SJSA1 (cell line): Measurements from ENCODE around the gene CAPZA1. TPM values are rescaled to one million over a fixed set of nuclear protein-coding genes. Genes with fewer than 3 reads are reported as not detected.
"Not testable (repeated sequence)": the region's sequence is repeated elsewhere in the genome, so short reads cannot be mapped to it uniquely, and the experiment has no call there.

ENCODE experiments used
- DNase-seq, 2 experiments: peaks; one replicate each; pipeline ENCODE4 v3.0.0-alpha.2; 2015 to 2020; ENCODE audit warnings: low spot score in 2 of 2, low read depth in 1 of 2
- H3K27ac ChIP-seq: fragments of 250-450 bp; sonication (Bioruptor Pico); 2 replicates; pipeline ENCODE4 v1.5.1; 2020; ENCODE audit warnings: mild to moderate bottlenecking, moderate library complexity
- H3K27me3 ChIP-seq: fragments of 250-450 bp; sonication (Bioruptor Pico); replicated peaks from 2 replicates; pipeline ENCODE4 v1.5.1; 2020; ENCODE audit warnings: mild to moderate bottlenecking, moderate library complexity
- H3K36me3 ChIP-seq: fragments of 250-450 bp; sonication (Bioruptor Pico); 2 replicates; pipeline ENCODE4 v1.5.1; 2020; ENCODE audit warnings: mild to moderate bottlenecking
- H3K4me1 ChIP-seq: fragments of 250-450 bp; sonication (Bioruptor Pico); replicated peaks from 2 replicates; pipeline ENCODE4 v1.6.1; 2021; ENCODE audit warnings: mild to moderate bottlenecking
- H3K4me3 ChIP-seq: fragments of 250-450 bp; sonication (Bioruptor Pico); 2 replicates; pipeline ENCODE4 v1.5.1; 2020; ENCODE audit warnings: mild to moderate bottlenecking
- H3K9me3 ChIP-seq: fragments of 250-450 bp; sonication (Bioruptor Pico); replicated peaks from 2 replicates; pipeline ENCODE4 v1.5.1; 2020; ENCODE audit warnings: mild to moderate bottlenecking
- total RNA-seq: library from RNA; depleted of rRNA; stranded (reverse); fragments of >200 nt; shearing (Covaris generic); gene quantifications from 2 replicates; pipeline ENCODE4 v1.2.3, GENCODE V29; 2014

The CAPZA1 gene
- total RNA-seq, 1 experiment from 2014 or later = 301 TPM

GRCh38 chr1:112636597-112637253 is 17.1 kb downstream of the CAPZA1 start:
- Histone ChIP-seq H3K27ac (peak overlapping the region; percentile 42), H3K36me3 (peaks cover 9% of the 10 kb centered on the region; the same call in 1 of the 2 replicates), H3K4me3 (no peak overlapping the region), H3K27me3 (no peaks in the 10 kb centered on the region), H3K9me3 (no peaks in the 10 kb centered on the region), H3K4me1 (peaks cover 54% of the 10 kb centered on the region)
- DNase-seq = no peak

GRCh38 chr1:112637254-112638109 is 17.9 kb downstream of the CAPZA1 start:
- peaks cover 54% of the 10 kb centered on the region for H3K4me1 ChIP-seq
- peak; percentile 64 to 85 for DNase-seq
- H3K27ac ChIP-seq = peak overlapping the region; percentile 42
- no peak overlapping the region for H3K4me3 ChIP-seq
- peaks cover 12% of the 10 kb centered on the region for H3K36me3 ChIP-seq
- no peaks in the 10 kb centered on the region for H3K27me3 ChIP-seq
- H3K9me3 ChIP-seq = no peaks in the 10 kb centered on the region

GRCh38 chr1:112638110-112638428 is 18.4 kb downstream of the CAPZA1 start:
- DNase-seq = no peak
- Histone ChIP-seq H3K27me3 (no peaks in the 10 kb centered on the region), H3K4me1 (peaks cover 53% of the 10 kb centered on the region), H3K27ac (peak overlapping the region; percentile 9; the same call in 1 of the 2 replicates), H3K4me3 (no peak overlapping the region), H3K9me3 (no peaks in the 10 kb centered on the region), H3K36me3 (peaks cover 18% of the 10 kb centered on the region)

- H3K4me3 ChIP-seq, H3K27me3 ChIP-seq, H3K27ac ChIP-seq, DNase-seq, H3K9me3 ChIP-seq: not testable (repeated sequence)
- Histone ChIP-seq H3K36me3 (peaks cover 38% of the 10 kb centered on the region), H3K4me1 (peaks cover 29% of the 10 kb centered on the region)
Observed at GRCh38 chr1:112640437-112640836, 20.8 kb downstream of the CAPZA1 start.

- Histone ChIP-seq H3K4me3 (no peak overlapping the region), H3K36me3 (peaks cover 50% of the 10 kb centered on the region), H3K27ac (no peak overlapping the region), H3K9me3 (no peaks in the 10 kb centered on the region), H3K4me1 (peaks cover 4% of the 10 kb centered on the region), H3K27me3 (no peaks in the 10 kb centered on the region)
- no peak for DNase-seq
Observed at GRCh38 chr1:112643080-112643479, 23.4 kb downstream of the CAPZA1 start.

GRCh38 chr1:112646225-112646624 is 26.6 kb downstream of the CAPZA1 start:
- H3K4me3 ChIP-seq = no peak overlapping the region
- no peak overlapping the region for H3K27ac ChIP-seq
- H3K4me1 ChIP-seq = no peaks in the 10 kb centered on the region; the same call in 1 of the 2 replicates
- H3K36me3 ChIP-seq = peaks cover 75% of the 10 kb centered on the region
- no peaks in the 10 kb centered on the region for H3K9me3 ChIP-seq
- no peak for DNase-seq
- no peaks in the 10 kb centered on the region for H3K27me3 ChIP-seq

- DNase-seq = no peak
- H3K36me3 ChIP-seq = peaks cover 93% of the 10 kb centered on the region
- H3K27me3 ChIP-seq = no peaks in the 10 kb centered on the region
- H3K4me1 ChIP-seq = no peaks in the 10 kb centered on the region; the same call in 1 of the 2 replicates
- no peak overlapping the region for H3K4me3 ChIP-seq
- no peak overlapping the region for H3K27ac ChIP-seq
- H3K9me3 ChIP-seq = no peaks in the 10 kb centered on the region
Observed at GRCh38 chr1:112651205-112651604, 31.6 kb downstream of the CAPZA1 start.

- Histone ChIP-seq H3K4me3 (no peak overlapping the region), H3K9me3 (no peaks in the 10 kb centered on the region; the same call in 1 of the 2 replicates), H3K27me3 (no peaks in the 10 kb centered on the region; the same call in 1 of the 2 replicates), H3K27ac (no peak overlapping the region), H3K36me3 (peaks cover 96% of the 10 kb centered on the region), H3K4me1 (no peaks in the 10 kb centered on the region)
- DNase-seq = no peak
Observed at GRCh38 chr1:112665857-112666256, 46.2 kb downstream of the CAPZA1 start.

GRCh38 chr1:112666946-112667345 is 47.3 kb downstream of the CAPZA1 start:
- H3K27ac ChIP-seq = no peak overlapping the region
- DNase-seq = no peak
- H3K9me3 ChIP-seq = no peaks in the 10 kb centered on the region
- no peaks in the 10 kb centered on the region for H3K4me1 ChIP-seq
- peaks cover 96% of the 10 kb centered on the region for H3K36me3 ChIP-seq
- no peaks in the 10 kb centered on the region; the same call in 1 of the 2 replicates for H3K27me3 ChIP-seq
- no peak overlapping the region for H3K4me3 ChIP-seq

GRCh38 chr1:112672009-112672408 is 52.4 kb downstream of the CAPZA1 start:
- Histone ChIP-seq H3K9me3 (no peaks in the 10 kb centered on the region), H3K4me1 (peaks cover 31% of the 10 kb centered on the region), H3K4me3 (no peak overlapping the region), H3K36me3 (peaks cover 75% of the 10 kb centered on the region), H3K27me3 (no peaks in the 10 kb centered on the region; the same call in 1 of the 2 replicates), H3K27ac (no peak overlapping the region)
- no peak for DNase-seq

GRCh38 chr1:112672842-112673241 is 53.2 kb downstream of the CAPZA1 start:
- H3K36me3 ChIP-seq = peaks cover 67% of the 10 kb centered on the region
- no peak for DNase-seq
- H3K27ac ChIP-seq = no peak overlapping the region
- H3K9me3 ChIP-seq = no peaks in the 10 kb centered on the region
- H3K4me3 ChIP-seq = no peak overlapping the region
- peaks cover 31% of the 10 kb centered on the region for H3K4me1 ChIP-seq
- H3K27me3 ChIP-seq = no peaks in the 10 kb centered on the region

GRCh38 chr1:112673592-112674439 is 54.2 kb downstream of the CAPZA1 start:
- peaks cover 31% of the 10 kb centered on the region for H3K4me1 ChIP-seq
- no peaks in the 10 kb centered on the region for H3K27me3 ChIP-seq
- H3K27ac ChIP-seq = peak overlapping the region; percentile 81
- H3K9me3 ChIP-seq = no peaks in the 10 kb centered on the region
- DNase-seq = peak in 1 of 2 experiments; percentile 71
- peak overlapping the region; percentile 89 for H3K4me3 ChIP-seq
- H3K36me3 ChIP-seq = peaks cover 60% of the 10 kb centered on the region

GRCh38 chr1:112674440-112674985 is 54.9 kb downstream of the CAPZA1 start, which contains the start of gene MOV10:
Gene MOV10, plus strand, starts transcription at chr1:112674659. Its CDS starts 254 bp downstream, at chr1:112674913.
- peak; percentile 77 to 88 for DNase-seq
- Histone ChIP-seq H3K9me3 (no peaks in the 10 kb centered on the region), H3K27ac (peak within 1 kb of the TSS; percentile 81), H3K4me1 (peaks cover 31% of the 10 kb centered on the region), H3K4me3 (peak within 1 kb of the TSS; percentile 89), H3K27me3 (no peaks in the 10 kb centered on the region), H3K36me3 (peaks cover 53% of the 10 kb centered on the region)
